OCI-LY1 (cell line): ENCODE data around the gene PRKCE.

Experiments used
- CTCF ChIP-seq: fragments of 200-600 bp; sonication (generic), shearing (Covaris generic); IDR thresholded peaks from 2 replicates; pipeline ENCODE4 v1.5.1; 2017; ENCODE audit warnings: mild to moderate bottlenecking, antibody characterized with exemption, low read length, moderate library complexity, mixed read lengths
- EZH2 ChIP-seq: fragments of 200-600 bp; sonication (generic), shearing (Covaris generic); IDR thresholded peaks from 2 replicates; pipeline ENCODE4 v1.8.0; 2017; ENCODE audit warnings: borderline replicate concordance, mixed run types, mild to moderate bottlenecking, antibody characterized with exemption, low read length, moderate library complexity, mixed read lengths

GRCh38 chr2:46145840-46146239 is 494.4 kb downstream of the PRKCE start:
- no peak for TF ChIP-seq CTCF
- no peak for TF ChIP-seq EZH2
